H9 (cell line): ENCODE measurements around the gene POU6F2. TPM values are rescaled to one million over a fixed set of nuclear protein-coding genes. Genes with fewer than 3 reads are reported as not detected.

Experiments
- DNase-seq: peaks from one replicate; pipeline ENCODE4 v3.0.0-alpha.2; 2017
- H2AFZ ChIP-seq: one replicate; pipeline ENCODE4 v1.6.1; 2013; ENCODE audit warnings: mild to moderate bottlenecking, low read length, control low read depth, moderate library complexity
- H2AK5ac ChIP-seq: 2 replicates; pipeline ENCODE4 v1.6.1; 2013; ENCODE audit warnings: low read length, control low read depth, mixed read lengths; ENCODE audit not compliant: insufficient read length
- H2BK120ac ChIP-seq: one replicate; pipeline ENCODE4 v1.6.1; 2013; ENCODE audit warnings: low read depth, mild to moderate bottlenecking, low read length, control low read depth, inconsistent platforms; ENCODE audit not compliant: poor library complexity, severe bottlenecking
- H2BK12ac ChIP-seq: 2 replicates; pipeline ENCODE4 v1.6.1; 2013; ENCODE audit warnings: low read length, control low read depth, mixed read lengths, low read depth; ENCODE audit not compliant: insufficient read length
- H2BK15ac ChIP-seq: 2 replicates; pipeline ENCODE4 v1.6.1; 2013; ENCODE audit warnings: low read depth, low read length, control low read depth
- H2BK20ac ChIP-seq: one replicate; pipeline ENCODE4 v1.6.1; 2013; ENCODE audit warnings: low read depth, mild to moderate bottlenecking, low read length, control low read depth, inconsistent platforms; ENCODE audit not compliant: poor library complexity, severe bottlenecking
- H2BK5ac ChIP-seq: 2 replicates; pipeline ENCODE4 v1.6.1; 2013; ENCODE audit warnings: low read length, control low read depth, mixed read lengths; ENCODE audit not compliant: insufficient read length
- H3K14ac ChIP-seq: 2 replicates; pipeline ENCODE4 v1.6.1; 2013; ENCODE audit warnings: low read length, control low read depth; ENCODE audit not compliant: insufficient read depth
- H3K18ac ChIP-seq: 2 replicates; pipeline ENCODE4 v1.6.1; 2013; ENCODE audit warnings: low read depth, mild to moderate bottlenecking, mixed read lengths, low read length, control low read depth; ENCODE audit not compliant: insufficient read length
- H3K23ac ChIP-seq: 2 replicates; pipeline ENCODE4 v1.6.1; 2013; ENCODE audit warnings: low read length, control low read depth, mixed read lengths, low read depth; ENCODE audit not compliant: insufficient read length
- H3K23me2 ChIP-seq: 2 replicates; pipeline ENCODE4 v1.6.1; 2013; ENCODE audit warnings: low read depth, mild to moderate bottlenecking, mixed read lengths, low read length, control low read depth; ENCODE audit not compliant: insufficient read length, poor library complexity, severe bottlenecking
- H3K27ac ChIP-seq: 2 replicates; pipeline ENCODE4 v1.5.1; 2013; ENCODE audit warnings: low read length, control low read depth, mixed read lengths, low read depth; ENCODE audit not compliant: insufficient read length
- H3K27me3 ChIP-seq: 2 replicates; pipeline ENCODE4 v1.6.1; 2013; ENCODE audit warnings: low read length, control low read depth, inconsistent platforms; ENCODE audit not compliant: insufficient read depth
- H3K4ac ChIP-seq: 2 replicates; pipeline ENCODE4 v1.6.1; 2013; ENCODE audit warnings: low read depth, mild to moderate bottlenecking, control low read depth, inconsistent platforms, low read length, moderate library complexity
- H3K4me1 ChIP-seq: 2 replicates; pipeline ENCODE4 v1.6.1; 2013; ENCODE audit warnings: low read length, control low read depth, inconsistent platforms; ENCODE audit not compliant: insufficient read depth
- H3K4me2 ChIP-seq: 2 replicates; pipeline ENCODE4 v1.6.1; 2013; ENCODE audit warnings: low read length, control low read depth, mixed read lengths; ENCODE audit not compliant: insufficient read length, insufficient read depth
- H3K56ac ChIP-seq: 2 replicates; pipeline ENCODE4 v1.6.1; 2013; ENCODE audit warnings: low read depth, mild to moderate bottlenecking, mixed read lengths, low read length, control low read depth; ENCODE audit not compliant: insufficient read length
- H3K79me1 ChIP-seq: 2 replicates; pipeline ENCODE4 v1.6.1; 2013; ENCODE audit warnings: low read depth, mild to moderate bottlenecking, moderate library complexity, low read length, control low read depth, inconsistent platforms; ENCODE audit not compliant: insufficient read depth, poor library complexity, severe bottlenecking
- H3K79me2 ChIP-seq: 2 replicates; pipeline ENCODE4 v1.6.1; 2013; ENCODE audit warnings: low read length, control low read depth, inconsistent platforms; ENCODE audit not compliant: insufficient read depth
- H3K9ac ChIP-seq: 2 replicates; pipeline ENCODE4 v1.6.1; 2013; ENCODE audit warnings: low read length, control low read depth, mixed read lengths; ENCODE audit not compliant: insufficient read length; ENCODE audit errors: extremely low read depth
- H3K9me3 ChIP-seq: one replicate; pipeline ENCODE4 v1.6.1; 2013; ENCODE audit warnings: low read depth, low read length, inconsistent platforms; ENCODE audit not compliant: control insufficient read depth
- H3T11ph ChIP-seq: one replicate; pipeline ENCODE4 v1.6.1; 2013; ENCODE audit warnings: mild to moderate bottlenecking, low read length, control low read depth, inconsistent platforms
- H4K20me1 ChIP-seq: one replicate; pipeline ENCODE4 v1.6.1; 2013; ENCODE audit not compliant: control insufficient read depth, insufficient read length, insufficient read depth
- H4K5ac ChIP-seq: 2 replicates; pipeline ENCODE4 v1.6.1; 2013; ENCODE audit warnings: low read depth, mild to moderate bottlenecking, mixed read lengths, low read length, control low read depth; ENCODE audit not compliant: insufficient read length
- H4K8ac ChIP-seq: replicated peaks from 2 replicates; pipeline ENCODE4 v1.6.1; 2013; ENCODE audit warnings: low read length, control low read depth, mixed read lengths, low read depth; ENCODE audit not compliant: insufficient read length
- H4K91ac ChIP-seq: 2 replicates; pipeline ENCODE4 v1.6.1; 2013; ENCODE audit warnings: low read depth, mild to moderate bottlenecking, moderate library complexity, mixed read lengths, low read length, control low read depth; ENCODE audit not compliant: insufficient read length
- H3K27ac Mint-ChIP-seq, 3 experiments: 2 replicates in 2 of 3; 3 replicates in 1 of 3; pipeline ENCODE4 v1.8.0; 2020 to 2021; ENCODE audit warnings: mixed read lengths in 3 of 3, mild to moderate bottlenecking in 1 of 3, moderate library complexity in 1 of 3
- H3K27me3 Mint-ChIP-seq: 2 replicates; pipeline ENCODE4 v1.8.0; 2021; ENCODE audit warnings: low read depth, mild to moderate bottlenecking, moderate library complexity, mixed read lengths
- H3K36me3 Mint-ChIP-seq, 3 experiments: 2 replicates in 2 of 3; 3 replicates in 1 of 3; pipeline ENCODE4 v1.8.0; 2020 to 2021; ENCODE audit warnings: low read depth in 3 of 3, mixed read lengths in 3 of 3; ENCODE audit not compliant: insufficient read depth in 1 of 3
- H3K4me1 Mint-ChIP-seq, 2 experiments: 2 replicates each; pipeline ENCODE4 v1.8.0; 2020; ENCODE audit warnings: mixed read lengths in 2 of 2
- H3K4me3 Mint-ChIP-seq, 2 experiments: 2 replicates in 1 of 2; 3 replicates in 1 of 2; pipeline ENCODE4 v1.8.0; 2020 to 2021; ENCODE audit warnings: mild to moderate bottlenecking in 2 of 2, mixed read lengths in 2 of 2, moderate library complexity in 1 of 2
- H3K9me3 Mint-ChIP-seq, 2 experiments: 2 replicates in 1 of 2; 3 replicates in 1 of 2; pipeline ENCODE4 v1.8.0; 2020; ENCODE audit warnings: mild to moderate bottlenecking in 2 of 2, mixed read lengths in 2 of 2, moderate library complexity in 1 of 2
- CTCF ChIP-seq: fragments of 200-600 bp; sonication (generic); conservative IDR thresholded peaks from 3 replicates; pipeline ENCODE4 v1.8.0; 2021; ENCODE audit warnings: antibody characterized with exemption, mild to moderate bottlenecking
- WGBS: extraction: QIAGEN DNeasy Blood & Tissue Kit; methylation state at CpG from one replicate; pipeline ENCODE4 v1.1.7; 2013; ENCODE audit warnings: missing lambda C conversion rate, low lambda C conversion rate, mixed read lengths; ENCODE audit not compliant: insufficient read length; ENCODE audit errors: extremely low coverage; 5-methylcytosine and 5-hydroxymethylcytosine counted together
- total RNA-seq: library from RNA; stranded (reverse); gene quantifications from 2 replicates; pipeline ENCODE4 v1.2.1, GENCODE V29; 2021

Gene POU6F2
- total RNA-seq, 1 experiment from 2014 or later: 1.9 TPM

- H2BK15ac ChIP-seq: no peak overlapping the region
- no peak for TF ChIP-seq CTCF
- Mint-ChIP-seq H3K4me1 (peaks cover 36 to 39% of the 10 kb centered on the region in 2 experiments), H3K4me3 (no peak overlapping the region), H3K9me3 (no peaks in the 10 kb centered on the region; a peak in 1 of 5 replicates), H3K27me3 (no peaks in the 10 kb centered on the region), H3K36me3 (no peaks in the 10 kb centered on the region), H3K27ac (no peak overlapping the region)
- no peaks in the 10 kb centered on the region for H3K27me3 ChIP-seq
- WGBS: no CpG with 5 or more reads among the region's 5 CpGs
- H3K9ac ChIP-seq: no peak overlapping the region
- H3T11ph ChIP-seq: no peak overlapping the region
- H2BK5ac ChIP-seq: no peak overlapping the region
- H2AK5ac ChIP-seq: no peak overlapping the region
- no peak for DNase-seq
- no peak overlapping the region for H2BK12ac ChIP-seq
- H3K4me2 ChIP-seq: no peak overlapping the region
- no peaks in the 10 kb centered on the region for H3K4me1 ChIP-seq
- no peak overlapping the region for H3K4ac ChIP-seq
- no peak overlapping the region for H2BK20ac ChIP-seq
- no peaks in the 10 kb centered on the region for H3K79me2 ChIP-seq
- no peaks in the 10 kb centered on the region for H4K20me1 ChIP-seq
- no peak overlapping the region for H2BK120ac ChIP-seq
- no peak overlapping the region for H4K91ac ChIP-seq
- no peaks in the 10 kb centered on the region for H3K23me2 ChIP-seq
- no peak overlapping the region for H3K27ac ChIP-seq
- no peak overlapping the region for H3K18ac ChIP-seq
- no peaks in the 10 kb centered on the region for H3K79me1 ChIP-seq
- H4K8ac ChIP-seq: no peak overlapping the region
- H3K14ac ChIP-seq: no peak overlapping the region
- H3K23ac ChIP-seq: no peak overlapping the region
- no peak overlapping the region for H4K5ac ChIP-seq
- H3K9me3 ChIP-seq: no peaks in the 10 kb centered on the region
- H2AFZ ChIP-seq: no peak overlapping the region
- no peak overlapping the region for H3K56ac ChIP-seq
Measured at GRCh38 chr7:39317896-39318295, 340.2 kb downstream of the POU6F2 start.
